T-helper 2 cell treated with Interferon-gamma antibody and Interleukin-4, amounts not matched to agents 5 μg/mL and 100 μg/mL, for 36 hours (primary cell): ENCODE data around the gene ARID3B.
"Not testable (repeated sequence)": the region's sequence is repeated elsewhere in the genome, so short reads cannot be mapped to it uniquely, and the experiment has no call there.

Source experiments
- DNase-seq: peaks from one replicate; pipeline ENCODE4 v3.0.0; 2021; ENCODE audit warnings: low spot score
- H3K27ac Mint-ChIP-seq: one replicate; pipeline ENCODE4 v1.8.0; 2021; ENCODE audit warnings: mild to moderate bottlenecking, mixed read lengths
- H3K27me3 Mint-ChIP-seq: one replicate; pipeline ENCODE4 v1.8.0; 2021; ENCODE audit warnings: low read depth, mixed read lengths
- H3K36me3 Mint-ChIP-seq: one replicate; pipeline ENCODE4 v1.8.0; 2021; ENCODE audit warnings: low read depth, mixed read lengths
- H3K4me1 Mint-ChIP-seq: one replicate; pipeline ENCODE4 v1.8.0; 2021; ENCODE audit warnings: low read depth, mixed read lengths
- H3K4me3 Mint-ChIP-seq: one replicate; pipeline ENCODE4 v1.8.0; 2022; ENCODE audit warnings: mild to moderate bottlenecking, moderate library complexity, mixed read lengths
- H3K9me3 Mint-ChIP-seq: one replicate; pipeline ENCODE4 v1.8.0; 2021; ENCODE audit warnings: mixed read lengths

The ARID3B gene

GRCh38 chr15:74520407-74520806, 20.6 kb upstream of the ARID3B start:
- Mint-ChIP-seq H3K36me3 (no peaks in the 10 kb centered on the region), H3K27me3 (no peaks in the 10 kb centered on the region), H3K4me1 (no peaks in the 10 kb centered on the region), H3K4me3 (no peak overlapping the region), H3K9me3 (no peaks in the 10 kb centered on the region), H3K27ac (no peak overlapping the region)
- no peak for DNase-seq

- Mint-ChIP-seq H3K9me3 (no peaks in the 10 kb centered on the region), H3K27ac (no peak overlapping the region), H3K4me1 (no peaks in the 10 kb centered on the region), H3K4me3 (no peak overlapping the region), H3K27me3 (no peaks in the 10 kb centered on the region), H3K36me3 (no peaks in the 10 kb centered on the region)
- no peak for DNase-seq
These were observed 17.0 kb upstream of the ARID3B start for GRCh38 chr15:74523982-74524381.

- H3K27me3 Mint-ChIP-seq = no peaks in the 10 kb centered on the region
- no peak overlapping the region for H3K27ac Mint-ChIP-seq
- no peak overlapping the region for H3K4me3 Mint-ChIP-seq
- no peak for DNase-seq
- no peaks in the 10 kb centered on the region for H3K4me1 Mint-ChIP-seq
- no peaks in the 10 kb centered on the region for H3K9me3 Mint-ChIP-seq
- no peaks in the 10 kb centered on the region for H3K36me3 Mint-ChIP-seq
These were observed 15.7 kb upstream of the ARID3B start for GRCh38 chr15:74525309-74525708.

- Mint-ChIP-seq H3K4me1 (no peaks in the 10 kb centered on the region), H3K27ac (no peak overlapping the region), H3K9me3 (no peaks in the 10 kb centered on the region), H3K27me3 (no peaks in the 10 kb centered on the region), H3K36me3 (no peaks in the 10 kb centered on the region), H3K4me3 (no peak overlapping the region)
- DNase-seq = no peak
These were observed 15.1 kb upstream of the ARID3B start for GRCh38 chr15:74525945-74526344.

- DNase-seq = no peak
- Mint-ChIP-seq H3K9me3 (no peaks in the 10 kb centered on the region), H3K27me3 (no peaks in the 10 kb centered on the region), H3K36me3 (no peaks in the 10 kb centered on the region), H3K4me3 (no peak overlapping the region), H3K4me1 (no peaks in the 10 kb centered on the region), H3K27ac (no peak overlapping the region)
These were observed 12.1 kb upstream of the ARID3B start for GRCh38 chr15:74528876-74529275.

- no peak overlapping the region for H3K27ac Mint-ChIP-seq
- no peaks in the 10 kb centered on the region for H3K9me3 Mint-ChIP-seq
- no peak overlapping the region for H3K4me3 Mint-ChIP-seq
- no peaks in the 10 kb centered on the region for H3K4me1 Mint-ChIP-seq
- H3K36me3 Mint-ChIP-seq = no peaks in the 10 kb centered on the region
- no peak for DNase-seq
- no peaks in the 10 kb centered on the region for H3K27me3 Mint-ChIP-seq
These were observed 11.1 kb upstream of the ARID3B start for GRCh38 chr15:74529921-74530320.

GRCh38 chr15:74530771-74531143, 10.3 kb upstream of the ARID3B start:
- Mint-ChIP-seq H3K4me3 (no peak overlapping the region), H3K27ac (no peak overlapping the region), H3K9me3 (no peaks in the 10 kb centered on the region), H3K4me1 (peaks cover 6% of the 10 kb centered on the region), H3K27me3 (no peaks in the 10 kb centered on the region), H3K36me3 (no peaks in the 10 kb centered on the region)
- no peak for DNase-seq

- no peaks in the 10 kb centered on the region for H3K9me3 Mint-ChIP-seq
- no peak for DNase-seq
- H3K36me3 Mint-ChIP-seq = no peaks in the 10 kb centered on the region
- no peak overlapping the region for H3K27ac Mint-ChIP-seq
- no peak overlapping the region for H3K4me3 Mint-ChIP-seq
- peaks cover 8% of the 10 kb centered on the region for H3K4me1 Mint-ChIP-seq
- no peaks in the 10 kb centered on the region for H3K27me3 Mint-ChIP-seq
These were observed 9.7 kb upstream of the ARID3B start for GRCh38 chr15:74531144-74531811.

- no peaks in the 10 kb centered on the region for H3K9me3 Mint-ChIP-seq
- peaks cover 2% of the 10 kb centered on the region for H3K36me3 Mint-ChIP-seq
- peaks cover 19% of the 10 kb centered on the region for H3K4me1 Mint-ChIP-seq
- DNase-seq = no peak
- peak overlapping the region; percentile 36 for H3K27ac Mint-ChIP-seq
- H3K4me3 Mint-ChIP-seq = no peak overlapping the region
- no peaks in the 10 kb centered on the region for H3K27me3 Mint-ChIP-seq
These were observed 5.5 kb upstream of the ARID3B start for GRCh38 chr15:74535388-74536084.

GRCh38 chr15:74537736-74538135, 3.3 kb upstream of the ARID3B start:
- H3K36me3 Mint-ChIP-seq = peaks cover 10% of the 10 kb centered on the region
- no peak overlapping the region for H3K4me3 Mint-ChIP-seq
- H3K27me3 Mint-ChIP-seq = no peaks in the 10 kb centered on the region
- H3K4me1 Mint-ChIP-seq = peaks cover 28% of the 10 kb centered on the region
- H3K9me3 Mint-ChIP-seq = no peaks in the 10 kb centered on the region
- DNase-seq = no peak
- no peak overlapping the region for H3K27ac Mint-ChIP-seq

GRCh38 chr15:74539521-74539920, 1.5 kb upstream of the ARID3B start:
- H3K9me3 Mint-ChIP-seq, H3K27me3 Mint-ChIP-seq, DNase-seq: not testable (repeated sequence)
- H3K27ac Mint-ChIP-seq = peak overlapping the region; percentile 75
- peak overlapping the region; percentile 82 for H3K4me3 Mint-ChIP-seq
- H3K4me1 Mint-ChIP-seq = peaks cover 38% of the 10 kb centered on the region
- peaks cover 18% of the 10 kb centered on the region for H3K36me3 Mint-ChIP-seq

GRCh38 chr15:74540161-74540760, 759 bp upstream of the ARID3B start:
- Mint-ChIP-seq H3K4me3 (peak overlapping the region; percentile 97), H3K36me3 (peaks cover 24% of the 10 kb centered on the region), H3K4me1 (peaks cover 42% of the 10 kb centered on the region), H3K9me3 (no peaks in the 10 kb centered on the region), H3K27ac (peak overlapping the region; percentile 99), H3K27me3 (no peaks in the 10 kb centered on the region)
- DNase-seq = peak; percentile 16

GRCh38 chr15:74541494-74542165, 610 bp downstream of the ARID3B start:
- H3K4me3 Mint-ChIP-seq = peak overlapping the region; percentile 94
- no peaks in the 10 kb centered on the region for H3K9me3 Mint-ChIP-seq
- peak overlapping the region; percentile 93 for H3K27ac Mint-ChIP-seq
- peaks cover 35% of the 10 kb centered on the region for H3K36me3 Mint-ChIP-seq
- peak; percentile 83 for DNase-seq
- peaks cover 49% of the 10 kb centered on the region for H3K4me1 Mint-ChIP-seq
- H3K27me3 Mint-ChIP-seq = no peaks in the 10 kb centered on the region
